Measurements from ENCODE around the gene SOX13. TPM values are rescaled to one million over a fixed set of nuclear protein-coding genes. Genes with fewer than 3 reads are reported as not detected.

Gene SOX13
- total and polyA plus RNA-seq, 9 of the 15 experiments (the other 6 are each of a cell fraction or from before 2014, with no cell fraction given), result 0.03 to 0.35 (median 0.06) TPM; not detected in 5

DNA sequence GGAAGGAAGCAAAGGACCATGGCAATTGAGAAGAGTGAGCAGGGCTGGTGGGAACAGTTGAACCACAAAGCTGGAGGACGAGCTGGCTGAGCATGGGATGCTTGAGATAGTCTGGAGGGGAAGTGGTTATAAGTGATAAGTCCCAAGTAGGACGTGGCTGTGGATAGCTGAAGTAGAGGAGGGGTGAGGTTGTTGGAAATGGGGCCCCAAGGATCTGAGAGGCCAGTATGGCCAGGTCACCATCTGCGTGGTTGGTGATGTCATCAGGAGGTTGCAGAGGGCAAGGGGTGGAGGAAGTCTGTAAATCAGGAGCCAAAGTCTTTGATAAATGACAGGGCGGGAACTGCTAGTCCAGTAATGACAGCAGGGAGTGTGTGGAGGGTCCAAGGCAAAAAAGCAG, 104.2 kb downstream of the SOX13 start (continued):
- TF ChIP-seq, protein P1, sequence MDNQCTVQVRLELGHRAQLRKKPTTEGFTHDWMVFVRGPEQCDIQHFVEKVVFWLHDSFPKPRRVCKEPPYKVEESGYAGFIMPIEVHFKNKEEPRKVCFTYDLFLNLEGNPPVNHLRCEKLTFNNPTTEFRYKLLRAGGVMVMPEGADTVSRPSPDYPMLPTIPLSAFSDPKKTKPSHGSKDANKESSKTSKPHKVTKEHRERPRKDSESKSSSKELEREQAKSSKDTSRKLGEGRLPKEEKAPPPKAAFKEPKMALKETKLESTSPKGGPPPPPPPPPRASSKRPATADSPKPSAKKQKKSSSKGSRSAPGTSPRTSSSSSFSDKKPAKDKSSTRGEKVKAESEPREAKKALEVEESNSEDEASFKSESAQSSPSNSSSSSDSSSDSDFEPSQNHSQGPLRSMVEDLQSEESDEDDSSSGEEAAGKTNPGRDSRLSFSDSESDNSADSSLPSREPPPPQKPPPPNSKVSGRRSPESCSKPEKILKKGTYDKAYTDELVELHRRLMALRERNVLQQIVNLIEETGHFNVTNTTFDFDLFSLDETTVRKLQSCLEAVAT (IDR thresholded peaks at IDR 0.05), result peak in 1 of 2 experiments; percentile 43; a peak in 1 of 4 replicates
- TF ChIP-seq OTX1 (CRISPR knock-in tag; IDR thresholded peaks at IDR 0.05) (peak; percentile 65), TRIM24 (IDR thresholded peaks at IDR 0.05) (peak; percentile 76 to 87), RUNX1 (IDR thresholded peaks at IDR 0.05; ENCODE audit: low read depth) (0 out of 2 replicates have a peak, but pooled peaks have one; percentile 55), EZH2 (IDR thresholded peaks at IDR 0.05; ENCODE audit: borderline replicate concordance, low read depth, low read length) (no peak), LEF1 (IDR thresholded peaks at IDR 0.05) (peak; percentile 92), ZNF224 (CRISPR knock-in tag; IDR thresholded peaks at IDR 0.05) (no peak), JUND (IDR thresholded peaks at IDR 0.05; ENCODE audit: borderline replicate concordance, low read depth, low read length) (peak; percentile 90), JUND (tag; IDR thresholded peaks at IDR 0.05; ENCODE audit: borderline replicate concordance, low read depth, low read length) (peak; percentile 96), ZNF354B (CRISPR knock-in tag; IDR thresholded peaks at IDR 0.05) (no peak), CREB1 (IDR thresholded peaks at IDR 0.05) (peak; percentile 79), CREB1 (CRISPR knock-in tag; IDR thresholded peaks at IDR 0.05) (peak; percentile 74), EP300 (IDR thresholded peaks at IDR 0.05; ENCODE audit: low read length) (peak; percentile 83), RCOR1 (IDR thresholded peaks at IDR 0.05; ENCODE audit: borderline replicate concordance in 1 of 2, low read depth in 2 of 2, low read length in 2 of 2) (peak; percentile 60 to 91; a peak in 2 of 4 replicates), KLF6 (CRISPR knock-in tag; IDR thresholded peaks at IDR 0.05; ENCODE audit: borderline replicate concordance) (peak; percentile 54; the same call in 1 of the 2 replicates), ZNF197 (CRISPR knock-in tag; IDR thresholded peaks at IDR 0.05; ENCODE audit: low read depth) (0 out of 2 replicates have a peak, but pooled peaks have one; percentile 77), NRF1 (conservative IDR thresholded peaks at IDR 0.05 in 1 of 2, IDR thresholded peaks at IDR 0.05 in 1 of 2) (peak; percentile 22 to 31; a peak in 2 of 4 replicates), TSC22D4 (tag; IDR thresholded peaks at IDR 0.05) (no peak), SMAD3 (CRISPR knock-in tag; conservative IDR thresholded peaks at IDR 0.05) (peak; percentile 79; the same call in 1 of the 2 replicates), CBX3 (IDR thresholded peaks at IDR 0.05; ENCODE audit: borderline replicate concordance in 1 of 2, low read length in 2 of 2) (0 out of 3 replicates have a peak, but pooled peaks of 1 of the 2 experiments have one; percentile 12)
- TF ChIP-seq, protein P2, sequence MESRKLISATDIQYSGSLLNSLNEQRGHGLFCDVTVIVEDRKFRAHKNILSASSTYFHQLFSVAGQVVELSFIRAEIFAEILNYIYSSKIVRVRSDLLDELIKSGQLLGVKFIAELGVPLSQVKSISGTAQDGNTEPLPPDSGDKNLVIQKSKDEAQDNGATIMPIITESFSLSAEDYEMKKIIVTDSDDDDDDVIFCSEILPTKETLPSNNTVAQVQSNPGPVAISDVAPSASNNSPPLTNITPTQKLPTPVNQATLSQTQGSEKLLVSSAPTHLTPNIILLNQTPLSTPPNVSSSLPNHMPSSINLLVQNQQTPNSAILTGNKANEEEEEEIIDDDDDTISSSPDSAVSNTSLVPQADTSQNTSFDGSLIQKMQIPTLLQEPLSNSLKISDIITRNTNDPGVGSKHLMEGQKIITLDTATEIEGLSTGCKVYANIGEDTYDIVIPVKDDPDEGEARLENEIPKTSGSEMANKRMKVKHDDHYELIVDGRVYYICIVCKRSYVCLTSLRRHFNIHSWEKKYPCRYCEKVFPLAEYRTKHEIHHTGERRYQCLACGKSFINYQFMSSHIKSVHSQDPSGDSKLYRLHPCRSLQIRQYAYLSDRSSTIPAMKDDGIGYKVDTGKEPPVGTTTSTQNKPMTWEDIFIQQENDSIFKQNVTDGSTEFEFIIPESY (CRISPR knock-in tag; IDR thresholded peaks at IDR 0.05), result 0 out of 2 replicates have a peak, but pooled peaks have one; percentile 48
- TF ChIP-seq, protein P3, sequence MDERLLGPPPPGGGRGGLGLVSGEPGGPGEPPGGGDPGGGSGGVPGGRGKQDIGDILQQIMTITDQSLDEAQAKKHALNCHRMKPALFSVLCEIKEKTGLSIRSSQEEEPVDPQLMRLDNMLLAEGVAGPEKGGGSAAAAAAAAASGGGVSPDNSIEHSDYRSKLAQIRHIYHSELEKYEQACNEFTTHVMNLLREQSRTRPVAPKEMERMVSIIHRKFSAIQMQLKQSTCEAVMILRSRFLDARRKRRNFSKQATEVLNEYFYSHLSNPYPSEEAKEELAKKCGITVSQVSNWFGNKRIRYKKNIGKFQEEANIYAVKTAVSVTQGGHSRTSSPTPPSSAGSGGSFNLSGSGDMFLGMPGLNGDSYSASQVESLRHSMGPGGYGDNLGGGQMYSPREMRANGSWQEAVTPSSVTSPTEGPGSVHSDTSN (CRISPR knock-in tag; IDR thresholded peaks at IDR 0.05; ENCODE audit: low read depth), result peak; percentile 41
- TF ChIP-seq, protein P3 (tag; conservative IDR thresholded peaks at IDR 0.05; ENCODE audit: low read depth), result peak; percentile 78
